BE2C (cell line): ENCODE data around the gene ADRB2.

Source experiments
- DNase-seq: peaks from one replicate; pipeline ENCODE4 v3.0.0-alpha.2; 2020
- H3K27me3 ChIP-seq: fragments of 250-450 bp; sonication (Bioruptor Pico); 2 replicates; pipeline ENCODE4 v1.5.1; 2020; ENCODE audit warnings: mild to moderate bottlenecking
- H3K36me3 ChIP-seq: fragments of 250-450 bp; sonication (Bioruptor Pico); 2 replicates; pipeline ENCODE4 v1.5.1; 2020; ENCODE audit warnings: mild to moderate bottlenecking
- H3K4me1 ChIP-seq: fragments of 250-450 bp; sonication (Bioruptor Pico); 2 replicates; pipeline ENCODE4 v1.5.1; 2020
- H3K4me3 ChIP-seq: 2 replicates; pipeline ENCODE4 v1.5.1; 2011; ENCODE audit warnings: low read depth, low read length
- H3K9me3 ChIP-seq: fragments of 250-450 bp; sonication (Bioruptor Pico); 2 replicates; pipeline ENCODE4 v1.5.1; 2020
- TF ChIP-seq, protein P1 (sequence below): IDR thresholded peaks from 2 replicates; pipeline ENCODE4 v1.5.1; 2012; ENCODE audit warnings: mild to moderate bottlenecking, low read depth, low read length

The ADRB2 gene

DNA sequence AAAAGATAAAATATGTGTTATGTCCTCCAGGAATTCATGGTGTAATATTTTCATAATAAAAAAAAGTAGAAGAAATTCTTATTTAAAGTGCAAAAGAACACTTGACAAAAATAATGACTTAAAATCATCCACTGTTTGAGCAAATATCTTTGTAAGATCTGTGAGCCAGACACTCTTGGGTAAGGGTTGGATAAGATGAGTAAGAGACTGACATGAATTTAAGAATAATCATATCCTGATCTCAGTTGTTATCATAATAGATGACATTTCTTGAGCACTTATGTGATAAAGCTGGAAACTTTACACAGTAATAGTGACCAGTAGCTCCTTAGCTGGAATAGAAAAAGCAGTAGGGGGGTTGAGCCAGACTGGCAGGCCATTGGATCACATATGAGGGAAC, 40.0 kb upstream of the ADRB2 start:
- no peaks in the 10 kb centered on the region for H3K4me1 ChIP-seq
- no peak for DNase-seq
- no peak overlapping the region for H3K4me3 ChIP-seq
- TF ChIP-seq, protein P1, sequence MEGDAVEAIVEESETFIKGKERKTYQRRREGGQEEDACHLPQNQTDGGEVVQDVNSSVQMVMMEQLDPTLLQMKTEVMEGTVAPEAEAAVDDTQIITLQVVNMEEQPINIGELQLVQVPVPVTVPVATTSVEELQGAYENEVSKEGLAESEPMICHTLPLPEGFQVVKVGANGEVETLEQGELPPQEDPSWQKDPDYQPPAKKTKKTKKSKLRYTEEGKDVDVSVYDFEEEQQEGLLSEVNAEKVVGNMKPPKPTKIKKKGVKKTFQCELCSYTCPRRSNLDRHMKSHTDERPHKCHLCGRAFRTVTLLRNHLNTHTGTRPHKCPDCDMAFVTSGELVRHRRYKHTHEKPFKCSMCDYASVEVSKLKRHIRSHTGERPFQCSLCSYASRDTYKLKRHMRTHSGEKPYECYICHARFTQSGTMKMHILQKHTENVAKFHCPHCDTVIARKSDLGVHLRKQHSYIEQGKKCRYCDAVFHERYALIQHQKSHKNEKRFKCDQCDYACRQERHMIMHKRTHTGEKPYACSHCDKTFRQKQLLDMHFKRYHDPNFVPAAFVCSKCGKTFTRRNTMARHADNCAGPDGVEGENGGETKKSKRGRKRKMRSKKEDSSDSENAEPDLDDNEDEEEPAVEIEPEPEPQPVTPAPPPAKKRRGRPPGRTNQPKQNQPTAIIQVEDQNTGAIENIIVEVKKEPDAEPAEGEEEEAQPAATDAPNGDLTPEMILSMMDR = no peak
- H3K9me3 ChIP-seq = no peaks in the 10 kb centered on the region
- H3K27me3 ChIP-seq = no peaks in the 10 kb centered on the region
- no peaks in the 10 kb centered on the region for H3K36me3 ChIP-seq

DNA sequence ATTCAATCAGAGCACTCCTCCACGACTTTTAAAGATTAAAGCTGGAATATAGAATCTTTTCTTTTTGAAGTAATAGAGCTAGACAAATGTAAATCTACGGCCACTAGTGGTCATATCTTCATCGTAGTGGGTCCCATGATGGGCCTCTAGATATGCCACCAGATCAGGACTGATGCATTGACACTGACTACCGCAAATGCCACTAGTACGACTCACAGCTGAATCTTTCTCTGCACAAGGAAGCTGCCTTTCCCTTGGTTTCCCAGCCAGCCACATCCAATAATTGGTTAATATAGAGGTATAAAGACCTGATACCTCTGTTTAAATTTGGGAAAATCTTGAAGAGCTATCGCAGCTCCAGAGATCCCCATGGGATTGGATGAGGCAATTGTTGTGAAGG, 37.8 kb upstream of the ADRB2 start:
- H3K36me3 ChIP-seq = no peaks in the 10 kb centered on the region
- no peak for DNase-seq
- TF ChIP-seq, protein P1 = no peak
- H3K9me3 ChIP-seq = no peaks in the 10 kb centered on the region
- no peaks in the 10 kb centered on the region for H3K27me3 ChIP-seq
- peaks cover 8% of the 10 kb centered on the region for H3K4me1 ChIP-seq
- H3K4me3 ChIP-seq = no peak overlapping the region

DNA sequence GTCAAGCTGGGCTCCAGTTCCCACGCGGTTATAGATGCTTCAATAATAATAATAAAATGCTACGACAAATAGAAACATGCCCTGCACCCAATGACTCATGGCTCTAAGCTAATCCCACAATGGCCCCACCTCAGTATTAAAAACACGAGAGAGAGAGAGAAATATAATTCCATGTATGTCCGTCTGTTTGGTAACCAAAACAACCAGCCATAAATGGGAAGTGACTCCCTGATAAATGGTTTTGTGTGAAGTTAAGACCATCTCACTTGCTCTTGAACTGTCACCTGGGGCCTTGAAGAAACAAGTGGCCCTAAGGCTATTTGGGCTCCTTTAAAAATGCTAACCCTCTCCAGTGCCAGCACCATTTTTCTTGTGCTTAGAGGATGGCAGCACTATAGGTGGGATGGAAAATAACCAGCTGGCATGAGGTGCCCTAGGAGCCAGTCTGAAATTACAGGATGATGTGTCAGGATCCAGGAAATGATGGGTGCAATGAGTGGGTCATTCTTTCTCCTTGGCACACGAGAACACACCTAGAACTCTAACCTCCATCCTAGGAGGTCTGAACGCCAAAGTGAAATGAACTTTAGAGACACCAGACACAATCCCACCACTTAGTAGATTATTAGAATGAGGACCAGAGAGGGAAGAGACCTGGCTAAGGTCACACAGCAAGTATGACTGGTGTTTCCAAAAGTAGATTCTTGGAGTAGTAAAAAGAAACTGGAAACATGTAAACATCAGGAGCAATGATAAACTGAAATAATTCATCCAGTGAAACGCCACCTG, 35.7 kb upstream of the ADRB2 start:
- Histone ChIP-seq H3K4me1 (peaks cover 17% of the 10 kb centered on the region), H3K27me3 (no peaks in the 10 kb centered on the region), H3K9me3 (no peaks in the 10 kb centered on the region), H3K4me3 (no peak overlapping the region), H3K36me3 (no peaks in the 10 kb centered on the region)
- DNase-seq = no peak
- TF ChIP-seq, protein P1 = no peak

DNA sequence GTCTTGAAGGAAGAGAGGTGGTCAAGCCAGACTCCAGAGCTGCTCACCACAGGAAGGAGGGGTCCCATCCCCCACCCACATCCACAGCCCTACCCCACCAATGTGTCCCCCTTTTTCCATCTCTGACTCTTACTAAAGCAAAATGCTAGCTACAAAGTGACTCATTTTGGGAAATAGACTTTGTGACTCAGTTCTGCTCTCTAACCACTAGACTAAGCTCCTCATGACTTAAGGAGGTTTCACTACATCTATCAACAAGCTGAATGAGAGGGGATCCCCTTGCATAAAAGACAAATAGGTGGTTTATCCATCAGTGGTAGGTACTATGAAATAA, 35.1 kb upstream of the ADRB2 start:
- H3K9me3 ChIP-seq = no peaks in the 10 kb centered on the region
- H3K36me3 ChIP-seq = no peaks in the 10 kb centered on the region
- no peaks in the 10 kb centered on the region for H3K27me3 ChIP-seq
- DNase-seq = no peak
- H3K4me3 ChIP-seq = no peak overlapping the region
- peaks cover 17% of the 10 kb centered on the region for H3K4me1 ChIP-seq
- TF ChIP-seq, protein P1 = no peak

DNA sequence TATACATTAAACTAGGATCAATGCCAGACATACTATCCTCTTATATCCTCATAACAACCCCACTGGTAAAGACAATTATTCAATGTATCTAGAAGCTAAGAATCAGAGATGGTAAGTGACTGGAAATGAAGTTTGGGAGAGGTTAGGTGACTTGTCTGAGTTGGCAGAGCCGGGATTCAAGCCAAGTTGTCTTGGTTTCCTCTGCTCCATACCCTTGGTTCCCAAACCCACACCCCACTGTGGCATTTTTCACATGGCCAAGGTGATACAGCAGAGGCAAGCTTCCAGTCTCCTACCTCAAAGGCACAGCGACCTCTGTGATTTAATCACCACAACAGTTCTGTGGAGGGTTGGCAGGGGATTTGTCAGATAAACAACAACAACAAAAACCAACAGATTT, 34.7 kb upstream of the ADRB2 start:
- H3K4me3 ChIP-seq = no peak overlapping the region
- TF ChIP-seq, protein P1 = no peak
- no peak for DNase-seq
- H3K9me3 ChIP-seq = no peaks in the 10 kb centered on the region
- H3K36me3 ChIP-seq = no peaks in the 10 kb centered on the region
- H3K27me3 ChIP-seq = no peaks in the 10 kb centered on the region
- H3K4me1 ChIP-seq = peaks cover 17% of the 10 kb centered on the region

DNA sequence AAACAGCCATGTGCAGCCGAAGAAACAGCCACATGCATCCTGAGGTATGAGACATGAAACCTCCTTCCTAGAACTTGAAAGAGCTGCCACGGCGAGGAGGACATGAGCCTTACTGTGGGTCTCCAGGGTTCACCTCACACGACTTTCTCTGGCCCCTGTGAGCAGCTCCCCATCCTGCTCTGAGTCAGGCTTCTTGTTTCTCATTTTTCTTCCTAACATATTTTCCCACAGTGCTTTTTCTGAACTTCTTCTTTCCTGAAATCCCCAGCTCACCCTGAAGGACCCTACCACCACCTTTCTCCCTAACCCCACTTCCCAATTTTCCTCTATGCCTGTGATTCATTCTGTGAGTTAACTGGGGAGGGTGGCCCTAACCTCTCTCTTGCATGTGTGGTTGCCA, 33.7 kb upstream of the ADRB2 start:
- TF ChIP-seq, protein P1 = no peak
- Histone ChIP-seq H3K4me1 (peaks cover 17% of the 10 kb centered on the region), H3K4me3 (no peak overlapping the region), H3K9me3 (no peaks in the 10 kb centered on the region), H3K27me3 (no peaks in the 10 kb centered on the region), H3K36me3 (no peaks in the 10 kb centered on the region)
- no peak for DNase-seq
